Liver (tissue), 9 donors: Measurements from ENCODE around the gene SERINC3. TPM values are rescaled to one million over a fixed set of nuclear protein-coding genes. Genes with fewer than 3 reads are reported as not detected.
"Not testable (repeated sequence)": the region's sequence is repeated elsewhere in the genome, so short reads cannot be mapped to it uniquely, and the experiment has no call there.

Experiments
- DNase-seq: peaks from one replicate; pipeline ENCODE4 v3.0.0-alpha.2; 2017; ENCODE audit warnings: low spot score
- H3K27ac ChIP-seq, 2 donors: one replicate each; pipeline ENCODE4 v1.7.0; 2013; ENCODE audit warnings: inconsistent platforms in 2 of 2, low read length in 2 of 2, control low read depth in 1 of 2, low read depth in 1 of 2, mild to moderate bottlenecking in 1 of 2
- H3K27me3 ChIP-seq, 4 donors: one replicate each; pipeline versions ENCODE4 v1.6.1 to v1.7.0; 2013; ENCODE audit warnings: low read length in 3 of 4, inconsistent platforms in 1 of 4, mild to moderate bottlenecking in 1 of 4, moderate library complexity in 1 of 4; ENCODE audit not compliant: control insufficient read depth in 4 of 4, insufficient read depth in 4 of 4
- H3K36me3 ChIP-seq, 4 donors: one replicate each; pipeline versions ENCODE4 v1.6.1 to v1.7.0; 2013; ENCODE audit warnings: low read length in 3 of 4, mild to moderate bottlenecking in 3 of 4, low read depth in 1 of 4, moderate library complexity in 1 of 4; ENCODE audit not compliant: control insufficient read depth in 4 of 4, insufficient read depth in 3 of 4
- H3K4me1 ChIP-seq, 4 donors: one replicate each; pipeline versions ENCODE4 v1.6.1 to v1.7.0; 2013; ENCODE audit warnings: low read length in 3 of 4, mild to moderate bottlenecking in 3 of 4, moderate library complexity in 1 of 4; ENCODE audit not compliant: control insufficient read depth in 4 of 4, insufficient read depth in 4 of 4
- H3K4me3 ChIP-seq, 3 donors: one replicate each; pipeline versions ENCODE4 v1.6.1 to v1.7.0; 2013; ENCODE audit warnings: low read length in 3 of 3, control low read depth in 1 of 3, low read depth in 1 of 3, mild to moderate bottlenecking in 1 of 3
- H3K9ac ChIP-seq, 2 donors: one replicate each; pipeline ENCODE4 v1.7.0; 2013; ENCODE audit warnings: low read length in 2 of 2, mild to moderate bottlenecking in 2 of 2, moderate library complexity in 2 of 2, control low read depth in 1 of 2, low read depth in 1 of 2
- H3K9me3 ChIP-seq, 4 donors: one replicate each; pipeline versions ENCODE4 v1.6.1 to v1.7.0; 2013; ENCODE audit warnings: low read length in 3 of 4; ENCODE audit not compliant: control insufficient read depth in 4 of 4
- ATF3 ChIP-seq: IDR thresholded peaks from 2 replicates; pipeline ENCODE4 v1.6.1; 2016; ENCODE audit warnings: antibody characterized with exemption
- CTCF ChIP-seq: fragments of 150-350 bp; IDR thresholded peaks from 2 replicates; pipeline ENCODE4 v1.5.1; 2017; ENCODE audit warnings: improper control_type of control experiment, low read depth, low read length; ENCODE audit not compliant: missing input control
- FOXA1 ChIP-seq: IDR thresholded peaks from 2 replicates; pipeline ENCODE4 v1.6.1; 2016; ENCODE audit warnings: antibody characterized with exemption
- FOXA2 ChIP-seq: IDR thresholded peaks from 2 replicates; pipeline ENCODE4 v1.6.1; 2016; ENCODE audit warnings: antibody characterized with exemption
- GABPA ChIP-seq, 2 donors: IDR thresholded peaks in 1 of 2; conservative IDR thresholded peaks in 1 of 2; 2 replicates each; pipeline ENCODE4 v1.6.1; 2016; ENCODE audit warnings: antibody characterized with exemption in 2 of 2, mild to moderate bottlenecking in 1 of 2, moderate library complexity in 1 of 2
- HNF4A ChIP-seq, 2 donors: conservative IDR thresholded peaks; 2 replicates each; pipeline ENCODE4 v1.6.1; 2016; ENCODE audit warnings: antibody characterized with exemption in 2 of 2, mild to moderate bottlenecking in 2 of 2
- JUND ChIP-seq, 2 donors: IDR thresholded peaks; 2 replicates each; pipeline ENCODE4 v1.6.1; 2016; ENCODE audit warnings: antibody characterized with exemption in 2 of 2
- MAX ChIP-seq: IDR thresholded peaks from 2 replicates; pipeline ENCODE4 v1.6.1; 2016; ENCODE audit warnings: antibody characterized with exemption
- NR2F2 ChIP-seq: IDR thresholded peaks from 2 replicates; pipeline ENCODE4 v1.6.1; 2016; ENCODE audit warnings: antibody characterized with exemption
- RAD21 ChIP-seq, 2 donors: IDR thresholded peaks; 2 replicates each; pipeline ENCODE4 v1.6.1; 2016; ENCODE audit warnings: antibody characterized with exemption in 2 of 2, mild to moderate bottlenecking in 2 of 2
- RXRA ChIP-seq, 2 donors: IDR thresholded peaks; 2 replicates each; pipeline ENCODE4 v1.6.1; 2017 to 2018; ENCODE audit warnings: antibody characterized with exemption in 2 of 2, mild to moderate bottlenecking in 1 of 2
- TAF1 ChIP-seq: conservative IDR thresholded peaks from 2 replicates; pipeline ENCODE4 v1.6.1; 2016; ENCODE audit warnings: antibody characterized with exemption, mild to moderate bottlenecking
- YY1 ChIP-seq: IDR thresholded peaks from 2 replicates; pipeline ENCODE4 v1.6.1; 2016; ENCODE audit warnings: antibody characterized with exemption, mild to moderate bottlenecking
- ZBTB33 ChIP-seq: IDR thresholded peaks from 2 replicates; pipeline ENCODE4 v1.6.1; 2016; ENCODE audit warnings: antibody characterized with exemption
- WGBS: extraction: QIAGEN DNeasy Blood & Tissue Kit; methylation state at CpG from one replicate; pipeline ENCODE4 v1.1.7; 2013; 5-methylcytosine and 5-hydroxymethylcytosine counted together
- polyA plus RNA-seq, 2 donors: library from polyadenylated mRNA; stranded (reverse) in 1 of 2; unstranded in 1 of 2; fragments of 200-250 nt in 1 of 2; fragments of >200 nt in 1 of 2; fragmentation: Nextera tagmentation in 1 of 2; extraction: Ambion mirVana in 1 of 2; gene quantifications; one replicate each; pipeline versions ENCODE4 v1.2.1 to v1.2.3, GENCODE V29; 2013 to 2015
- total RNA-seq, 2 donors: library from RNA; depleted of rRNA; stranded (reverse); fragments of >200 nt; gene quantifications; one replicate each; pipeline ENCODE4 v1.2.3, GENCODE V29; 2014
- TF ChIP-seq, protein P1 (sequence below): IDR thresholded peaks from 2 replicates; pipeline ENCODE4 v1.6.1; 2016; ENCODE audit warnings: antibody characterized with exemption, mild to moderate bottlenecking
- donor health status: healthy.
- donor health status: healthy.
- donor health status: healthy.
- donor health status: healthy.
- donor health status: healthy.

Gene SERINC3
- total and polyA plus RNA-seq, 4 donors: 51.1 to 70.0 (median 58.5) TPM

GRCh38 chr20:44561876-44562275, 40.0 kb upstream of the SERINC3 start (continued):
- TF ChIP-seq MAX (no peak), RXRA (IDR thresholded peaks at IDR 0.05) (no peak)

GRCh38 chr20:44560818-44561217, 38.9 kb upstream of the SERINC3 start:
- not testable (repeated sequence) for DNase-seq, H3K36me3 ChIP-seq

DNA sequence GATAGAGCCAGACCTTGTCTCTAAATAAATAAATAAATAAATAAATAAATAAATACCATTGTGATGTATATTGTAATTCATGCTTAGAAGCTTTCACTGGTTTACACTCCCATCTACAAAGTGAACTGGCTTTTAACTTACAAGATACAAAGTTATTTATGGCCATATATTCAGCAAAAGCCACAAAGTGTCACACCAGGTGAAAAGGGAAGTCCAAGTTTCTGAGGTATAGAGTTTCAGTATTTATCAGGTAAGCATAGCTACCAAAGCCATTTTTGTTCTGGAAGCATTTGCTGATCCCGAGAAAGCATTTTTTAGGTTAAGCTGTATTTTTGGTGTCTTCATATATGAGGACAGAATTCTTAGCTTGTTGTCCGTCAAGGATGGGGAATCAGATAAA, 38.4 kb upstream of the SERINC3 start:
- H3K27me3 ChIP-seq: no peaks in the 10 kb centered on the region
- 96% methylated on average over 2 of the region's 2 CpGs for WGBS
- H3K9me3 ChIP-seq: no peaks in the 10 kb centered on the region
- no peak overlapping the region for H3K9ac ChIP-seq
- no peak overlapping the region for H3K27ac ChIP-seq
- TF ChIP-seq MAX (no peak), YY1 (no peak), GABPA (IDR thresholded peaks at IDR 0.05 in 1 of 2, conservative IDR thresholded peaks at IDR 0.05 in 1 of 2) (no peak), CTCF (no peak), HNF4A (conservative IDR thresholded peaks at IDR 0.05) (no peak), FOXA2 (no peak), NR2F2 (no peak), FOXA1 (no peak), JUND (IDR thresholded peaks at IDR 0.05) (no peak), RAD21 (IDR thresholded peaks at IDR 0.05) (no peak), TAF1 (no peak), ZBTB33 (no peak), ATF3 (no peak)
- TF ChIP-seq, protein P1, sequence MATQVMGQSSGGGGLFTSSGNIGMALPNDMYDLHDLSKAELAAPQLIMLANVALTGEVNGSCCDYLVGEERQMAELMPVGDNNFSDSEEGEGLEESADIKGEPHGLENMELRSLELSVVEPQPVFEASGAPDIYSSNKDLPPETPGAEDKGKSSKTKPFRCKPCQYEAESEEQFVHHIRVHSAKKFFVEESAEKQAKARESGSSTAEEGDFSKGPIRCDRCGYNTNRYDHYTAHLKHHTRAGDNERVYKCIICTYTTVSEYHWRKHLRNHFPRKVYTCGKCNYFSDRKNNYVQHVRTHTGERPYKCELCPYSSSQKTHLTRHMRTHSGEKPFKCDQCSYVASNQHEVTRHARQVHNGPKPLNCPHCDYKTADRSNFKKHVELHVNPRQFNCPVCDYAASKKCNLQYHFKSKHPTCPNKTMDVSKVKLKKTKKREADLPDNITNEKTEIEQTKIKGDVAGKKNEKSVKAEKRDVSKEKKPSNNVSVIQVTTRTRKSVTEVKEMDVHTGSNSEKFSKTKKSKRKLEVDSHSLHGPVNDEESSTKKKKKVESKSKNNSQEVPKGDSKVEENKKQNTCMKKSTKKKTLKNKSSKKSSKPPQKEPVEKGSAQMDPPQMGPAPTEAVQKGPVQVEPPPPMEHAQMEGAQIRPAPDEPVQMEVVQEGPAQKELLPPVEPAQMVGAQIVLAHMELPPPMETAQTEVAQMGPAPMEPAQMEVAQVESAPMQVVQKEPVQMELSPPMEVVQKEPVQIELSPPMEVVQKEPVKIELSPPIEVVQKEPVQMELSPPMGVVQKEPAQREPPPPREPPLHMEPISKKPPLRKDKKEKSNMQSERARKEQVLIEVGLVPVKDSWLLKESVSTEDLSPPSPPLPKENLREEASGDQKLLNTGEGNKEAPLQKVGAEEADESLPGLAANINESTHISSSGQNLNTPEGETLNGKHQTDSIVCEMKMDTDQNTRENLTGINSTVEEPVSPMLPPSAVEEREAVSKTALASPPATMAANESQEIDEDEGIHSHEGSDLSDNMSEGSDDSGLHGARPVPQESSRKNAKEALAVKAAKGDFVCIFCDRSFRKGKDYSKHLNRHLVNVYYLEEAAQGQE: no peak
- no peaks in the 10 kb centered on the region for H3K36me3 ChIP-seq
- no peak overlapping the region for H3K4me3 ChIP-seq
- H3K4me1 ChIP-seq: peaks cover 0 to 3% (median 0%) of the 10 kb centered on the region in 4 donors
- no peak for DNase-seq

More at GRCh38 chr20:44560818-44561217, 38.9 kb upstream of the SERINC3 start:
- H3K9ac ChIP-seq, H3K4me3 ChIP-seq, H3K4me1 ChIP-seq, H3K27ac ChIP-seq, H3K27me3 ChIP-seq, H3K9me3 ChIP-seq: not testable (repeated sequence)
- 92% methylated on average over 6 of the region's 6 CpGs for WGBS
